ENCODE results near the gene GRID2. TPM values are rescaled to one million over a fixed set of nuclear protein-coding genes. Genes with fewer than 3 reads are reported as not detected.

Gene GRID2
- total and polyA plus RNA-seq, 9 of the 15 experiments (the other 6 are each of a cell fraction or from before 2014, with no cell fraction given), result 0.04 TPM; not detected in 7

- no peak for FAIRE-seq
- DNase-seq (ENCODE audit: extremely low read depth in 1 of 4, low spot score in 3 of 4), result no peak
- in situ Hi-C loops (cut with MboI) (no loop called here), intact Hi-C loops (cut with micrococcal nuclease) (no loop called here)
- no peaks in the 10 kb centered on the region for H3K79me2 ChIP-seq (ENCODE audit: control insufficient read depth, insufficient read depth, low read length)
- BruUV-seq (replicated peaks), result no TSS peak
- ChIA-PET POLR2A (no interaction called here), CTCF (ENCODE audit: low intra/inter-chr PET ratio) (no interaction called here)
- H3K9ac ChIP-seq (ENCODE audit: insufficient read depth in 1 of 2, low read depth in 2 of 2, low read length in 2 of 2), result no peak overlapping the region
- no peak for TF ChIP-seq SAFB2 (IDR thresholded peaks at IDR 0.05; ENCODE audit: borderline replicate concordance, low read depth, low read length, severe bottlenecking)
- TF ChIP-seq, protein P1, sequence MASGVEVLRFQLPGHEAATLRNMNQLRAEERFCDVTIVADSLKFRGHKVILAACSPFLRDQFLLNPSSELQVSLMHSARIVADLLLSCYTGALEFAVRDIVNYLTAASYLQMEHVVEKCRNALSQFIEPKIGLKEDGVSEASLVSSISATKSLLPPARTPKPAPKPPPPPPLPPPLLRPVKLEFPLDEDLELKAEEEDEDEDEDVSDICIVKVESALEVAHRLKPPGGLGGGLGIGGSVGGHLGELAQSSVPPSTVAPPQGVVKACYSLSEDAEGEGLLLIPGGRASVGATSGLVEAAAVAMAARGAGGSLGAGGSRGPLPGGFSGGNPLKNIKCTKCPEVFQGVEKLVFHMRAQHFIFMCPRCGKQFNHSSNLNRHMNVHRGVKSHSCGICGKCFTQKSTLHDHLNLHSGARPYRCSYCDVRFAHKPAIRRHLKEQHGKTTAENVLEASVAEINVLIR (CRISPR knock-in tag; IDR thresholded peaks at IDR 0.05), result no peak
- no peak for TF ChIP-seq TGIF2 (CRISPR knock-in tag; IDR thresholded peaks at IDR 0.05)
- no peak for TF ChIP-seq NCOA4 (IDR thresholded peaks at IDR 0.05; ENCODE audit: partially characterized antibody)
- no peak for TF ChIP-seq TSC22D4 (tag; IDR thresholded peaks at IDR 0.05)
- no peaks in the 10 kb centered on the region for H3K9me1 ChIP-seq (ENCODE audit: control insufficient read depth, insufficient read depth, low read length)
- H3K36me3 ChIP-seq (ENCODE audit: control insufficient read depth, insufficient read depth, low read length), result no peaks in the 10 kb centered on the region
- no peak overlapping the region for H3K4me2 ChIP-seq (ENCODE audit: insufficient read depth, low read length)
- H3K9me3 ChIP-seq (replicated peaks; ENCODE audit: control insufficient read depth, insufficient read depth, low read depth, low read length), result no peaks in the 10 kb centered on the region
- no peaks in the 10 kb centered on the region for H3K27me3 ChIP-seq (ENCODE audit: control insufficient read depth in 2 of 2, insufficient read depth in 2 of 2, low read length in 2 of 2)
- H2AFZ ChIP-seq (ENCODE audit: low read depth, low read length), result no peak overlapping the region
- no peaks in the 10 kb centered on the region for H4K20me1 ChIP-seq (replicated peaks; ENCODE audit: control insufficient read depth, insufficient read depth, low read length)
- H3K4me1 ChIP-seq (replicated peaks in 1 of 2; ENCODE audit: control insufficient read depth in 2 of 2, insufficient read depth in 2 of 2, low read length in 2 of 2), result no peaks in the 10 kb centered on the region
- 0% methylated on average over 2 of the region's 2 CpGs for WGBS (ENCODE audit: insufficient coverage, low coverage, missing lambda C conversion rate)
- ATAC-seq, result no peak
- no peak overlapping the region for H3K27ac ChIP-seq (ENCODE audit: extremely low read depth, low read depth, low read length)
- H3K4me3 ChIP-seq, result no peak overlapping the region
Measured at GRCh38 chr4:93513851-93514250, 1210.1 kb downstream of the GRID2 start.

DNA sequence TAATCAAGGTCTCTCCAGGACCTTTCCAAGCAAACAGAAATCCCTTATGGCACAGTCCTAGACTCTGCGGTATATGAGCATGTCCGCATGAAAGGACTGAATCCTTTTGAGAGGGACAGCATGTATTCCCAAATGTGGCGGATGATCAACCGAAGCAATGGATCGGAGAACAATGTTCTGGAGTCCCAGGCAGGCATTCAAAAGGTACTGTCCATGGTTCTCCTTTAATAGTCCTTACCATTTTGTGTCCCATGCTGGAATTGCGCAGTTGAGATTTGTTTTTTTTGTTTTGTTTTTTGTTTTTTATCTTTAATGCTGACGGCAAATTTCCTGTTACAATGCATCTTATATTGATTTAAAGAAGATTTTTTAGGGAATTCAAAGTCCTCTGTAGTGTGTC is 1211.4 kb downstream of the GRID2 start:
- no peak for FAIRE-seq
- 5% methylated on average over 7 of the region's 7 CpGs for WGBS (ENCODE audit: insufficient coverage, low coverage, missing lambda C conversion rate)
- TF ChIP-seq, protein P2, sequence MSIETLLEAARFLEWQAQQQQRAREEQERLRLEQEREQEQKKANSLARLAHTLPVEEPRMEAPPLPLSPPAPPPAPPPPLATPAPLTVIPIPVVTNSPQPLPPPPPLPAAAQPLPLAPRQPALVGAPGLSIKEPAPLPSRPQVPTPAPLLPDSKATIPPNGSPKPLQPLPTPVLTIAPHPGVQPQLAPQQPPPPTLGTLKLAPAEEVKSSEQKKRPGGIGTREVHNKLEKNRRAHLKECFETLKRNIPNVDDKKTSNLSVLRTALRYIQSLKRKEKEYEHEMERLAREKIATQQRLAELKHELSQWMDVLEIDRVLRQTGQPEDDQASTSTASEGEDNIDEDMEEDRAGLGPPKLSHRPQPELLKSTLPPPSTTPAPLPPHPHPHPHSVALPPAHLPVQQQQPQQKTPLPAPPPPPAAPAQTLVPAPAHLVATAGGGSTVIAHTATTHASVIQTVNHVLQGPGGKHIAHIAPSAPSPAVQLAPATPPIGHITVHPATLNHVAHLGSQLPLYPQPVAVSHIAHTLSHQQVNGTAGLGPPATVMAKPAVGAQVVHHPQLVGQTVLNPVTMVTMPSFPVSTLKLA (conservative IDR thresholded peaks at IDR 0.05), result no peak
- TF ChIP-seq ZEB2 (IDR thresholded peaks at IDR 0.05) (no peak), RCOR1 (IDR thresholded peaks at IDR 0.05; ENCODE audit: borderline replicate concordance in 1 of 2, low read depth in 2 of 2, low read length in 2 of 2) (no peak), NR4A1 (CRISPR knock-in tag; IDR thresholded peaks at IDR 0.05) (no peak), NR4A1 (tag; IDR thresholded peaks at IDR 0.05) (no peak), CCAR2 (IDR thresholded peaks at IDR 0.05; ENCODE audit: low read depth, low read length) (no peak), NFATC3 (IDR thresholded peaks at IDR 0.05) (no peak), SNAPC5 (CRISPR knock-in tag; IDR thresholded peaks at IDR 0.05) (no peak), SRSF3 (IDR thresholded peaks at IDR 0.05; ENCODE audit: insufficient read depth, low read length) (no peak), MXI1 (IDR thresholded peaks at IDR 0.05; ENCODE audit: low read depth, low read length) (no peak), MYNN (IDR thresholded peaks at IDR 0.05) (no peak), MYNN (CRISPR knock-in tag; IDR thresholded peaks at IDR 0.05) (no peak), TSC22D4 (tag; IDR thresholded peaks at IDR 0.05) (no peak)

More for the DNA sequence above, 1211.4 kb downstream of the GRID2 start:
- intact Hi-C loops (cut with micrococcal nuclease), result no loop called here
- no peaks in the 10 kb centered on the region for H3K9me3 ChIP-seq (replicated peaks; ENCODE audit: control insufficient read depth, insufficient read depth, low read depth, low read length)
- H4K20me1 ChIP-seq (replicated peaks; ENCODE audit: control insufficient read depth, insufficient read depth, low read length), result no peaks in the 10 kb centered on the region
- no peak overlapping the region for H3K27ac ChIP-seq (ENCODE audit: extremely low read depth, low read depth, low read length)
- H3K9me1 ChIP-seq (ENCODE audit: control insufficient read depth, insufficient read depth, low read length), result no peaks in the 10 kb centered on the region
- H3K27me3 ChIP-seq (ENCODE audit: control insufficient read depth in 2 of 2, insufficient read depth in 2 of 2, low read length in 2 of 2), result no peaks in the 10 kb centered on the region
- no peak overlapping the region for H3K4me3 ChIP-seq
- no TSS peak for BruUV-seq (replicated peaks)
- H3K9ac ChIP-seq (ENCODE audit: insufficient read depth in 1 of 2, low read depth in 2 of 2, low read length in 2 of 2), result no peak overlapping the region
- POLR2A ChIA-PET, result no interaction called here
- no peak overlapping the region for H3K4me2 ChIP-seq (ENCODE audit: insufficient read depth, low read length)
- no peaks in the 10 kb centered on the region for H3K79me2 ChIP-seq (ENCODE audit: control insufficient read depth, insufficient read depth, low read length)
- in situ Hi-C loops (cut with MboI), result no loop called here
- CTCF ChIA-PET (ENCODE audit: low intra/inter-chr PET ratio), result no interaction called here
- no peaks in the 10 kb centered on the region for H3K4me1 ChIP-seq (replicated peaks in 1 of 2; ENCODE audit: control insufficient read depth in 2 of 2, insufficient read depth in 2 of 2, low read length in 2 of 2)
- DNase-seq (ENCODE audit: extremely low read depth in 1 of 4, low spot score in 3 of 4) (no peak), ATAC-seq (no peak)
- no peak overlapping the region for H2AFZ ChIP-seq (ENCODE audit: low read depth, low read length)
- H3K36me3 ChIP-seq (ENCODE audit: control insufficient read depth, insufficient read depth, low read length), result no peaks in the 10 kb centered on the region
